ENCODE measurements around the gene PHTF1.
A peak's percentile ranks its signal among the peaks of the same experiment; 100 is the strongest.

PHTF1 gene

DNA sequence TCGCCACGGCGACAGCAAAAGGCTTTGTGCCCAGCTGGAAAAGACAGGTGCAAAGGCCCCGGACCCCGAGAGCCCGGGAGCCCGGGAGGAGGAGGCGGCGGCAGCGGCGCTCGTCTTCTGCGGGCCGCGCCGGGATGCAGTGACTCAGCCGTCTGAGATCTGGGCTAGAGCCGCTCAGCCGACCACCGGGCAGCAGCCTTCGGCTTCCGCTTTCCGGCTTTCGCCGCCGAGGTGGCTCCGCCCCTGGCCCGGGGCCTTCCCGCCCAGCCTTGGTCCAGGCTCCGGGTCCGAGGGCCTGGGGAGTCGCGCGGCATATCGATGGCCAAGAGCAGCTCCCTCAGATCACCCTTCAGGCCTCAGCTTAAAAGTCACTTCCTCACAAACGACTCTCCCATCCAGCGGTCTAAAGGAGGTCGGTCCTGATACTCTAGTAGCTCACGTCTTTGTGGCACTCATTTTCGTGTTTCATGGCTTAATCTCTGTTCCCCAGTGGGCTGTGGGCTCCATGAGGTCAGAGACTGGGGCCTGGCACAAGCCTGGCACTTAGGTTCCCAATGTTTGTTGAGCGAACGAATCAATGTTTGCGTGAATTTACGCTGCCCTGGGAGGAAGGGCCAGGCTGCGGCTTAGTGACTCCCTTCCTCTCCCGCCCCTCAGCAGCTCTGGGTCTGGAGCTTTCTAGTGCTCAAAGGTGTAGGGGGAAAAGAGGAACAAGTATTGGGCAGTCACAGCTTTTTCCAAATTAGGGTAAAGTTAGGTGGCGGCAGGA, at the start of gene PHTF1:
Gene PHTF1, minus strand, starts transcription at position 154 of the 769 bp plus-strand sequence. CDS start 783 bp downstream, outside the sequence.
- peak; percentile 60 for DNase-seq

GRCh38 chr1:113808450-113809195, 49.3 kb upstream of the PHTF1 start:
- no peak for DNase-seq

DNA sequence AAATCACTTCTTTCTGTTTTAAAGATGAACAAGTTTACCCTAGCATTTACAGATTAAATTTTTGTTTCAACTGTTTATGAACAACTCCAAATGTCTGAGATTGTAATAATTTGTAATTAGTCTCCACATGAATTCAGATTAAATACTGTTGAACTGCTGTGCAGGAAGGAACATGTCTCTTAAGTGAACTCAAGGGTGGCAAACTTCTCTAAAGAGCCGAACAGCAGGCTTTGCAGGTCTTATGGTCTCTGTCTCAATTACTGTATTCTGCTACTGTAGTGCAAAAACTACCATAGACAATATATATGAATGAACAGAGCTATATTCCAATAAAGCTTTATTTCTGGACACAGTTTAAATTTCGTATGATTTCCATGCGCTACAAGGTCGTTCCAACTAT, 46.4 kb upstream of the PHTF1 start:
- no peak for DNase-seq

- DNase-seq = no peak
Measured at GRCh38 chr1:113805256-113805531, 45.9 kb upstream of the PHTF1 start.

DNA sequence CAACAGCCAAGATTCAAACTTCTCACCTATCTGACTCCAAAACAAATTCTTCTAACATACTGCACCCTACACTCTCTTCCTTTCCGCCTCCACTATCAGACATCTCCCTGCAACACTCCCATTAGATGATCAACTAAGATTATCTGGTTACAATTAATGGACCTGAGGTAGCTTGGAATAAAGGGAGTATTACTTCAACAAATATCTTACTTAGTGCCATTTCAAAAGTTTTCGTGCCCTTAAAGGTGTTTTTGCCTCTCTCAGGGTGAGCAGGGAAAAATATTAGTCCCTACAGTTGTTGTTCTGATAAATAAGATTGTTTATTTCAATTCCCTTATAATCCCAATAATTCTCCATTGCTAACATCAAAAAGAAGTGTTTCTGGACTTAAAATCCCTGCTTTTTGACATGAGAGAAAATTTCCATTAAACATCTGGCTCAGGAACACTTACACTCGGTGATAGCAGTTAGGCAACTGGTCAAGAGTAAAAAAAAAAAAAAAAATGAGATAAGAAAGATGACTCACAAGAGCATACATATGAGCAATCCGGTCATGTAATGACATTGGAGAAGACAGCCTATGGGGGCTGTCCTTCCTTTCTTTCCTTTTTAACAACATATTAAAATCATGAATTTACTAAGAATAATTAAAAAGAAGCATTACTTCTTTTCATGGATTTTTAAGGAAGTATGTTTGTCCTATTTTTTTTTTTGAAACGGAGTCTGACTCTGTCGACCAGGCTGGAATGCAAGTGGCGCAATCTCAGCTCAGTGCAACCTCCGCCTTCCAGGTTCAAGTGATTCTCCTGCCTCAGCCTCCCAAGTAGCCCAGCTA, 45.4 kb upstream of the PHTF1 start:
- no peak for DNase-seq

- no peak for DNase-seq
Measured at GRCh38 chr1:113802367-113803007, 43.2 kb upstream of the PHTF1 start.

DNA sequence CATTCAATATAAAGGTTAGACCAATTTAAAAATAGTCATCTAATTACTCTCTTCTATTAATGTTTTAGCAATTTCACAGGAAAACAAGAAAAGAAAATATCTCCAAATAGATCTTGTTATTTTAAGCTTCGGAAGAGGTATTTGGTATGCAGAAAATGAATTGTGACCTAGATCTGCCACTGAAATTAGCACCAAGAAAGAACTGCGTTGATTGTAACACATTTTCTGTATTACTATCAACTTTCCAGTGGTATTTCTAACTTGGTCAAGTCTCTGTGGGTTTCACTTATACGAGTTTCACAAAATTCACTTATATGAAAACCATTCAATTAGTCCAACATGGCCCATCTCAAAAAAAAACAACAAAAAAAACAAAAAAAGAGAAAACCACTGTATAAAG, 41.2 kb upstream of the PHTF1 start:
- no peak for DNase-seq

DNA sequence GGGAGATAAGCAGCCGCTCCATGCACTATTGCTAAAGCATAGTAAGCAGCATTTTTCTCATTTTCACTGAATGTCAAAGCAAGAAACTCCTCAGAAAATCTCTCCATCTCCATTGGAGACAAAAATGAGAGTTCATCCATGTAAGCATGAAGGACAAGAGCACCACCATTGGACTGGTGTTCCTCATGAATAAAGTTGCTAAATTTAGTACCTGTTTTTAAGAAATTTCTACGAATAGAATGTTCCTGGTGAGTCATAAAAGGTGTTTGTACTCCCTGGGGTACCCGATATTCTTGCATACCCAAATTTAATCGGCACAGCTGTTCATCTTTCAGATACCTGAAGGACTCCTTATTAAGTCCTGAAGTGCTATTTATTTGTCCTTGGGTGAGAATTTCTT, 38.2 kb upstream of the PHTF1 start:
- DNase-seq = no peak

- DNase-seq = no peak
Measured at GRCh38 chr1:113793878-113794834, 34.9 kb upstream of the PHTF1 start.

GRCh38 chr1:113792986-113793385, 33.7 kb upstream of the PHTF1 start:
- no peak for DNase-seq

GRCh38 chr1:113792471-113792870, 33.2 kb upstream of the PHTF1 start:
- peak; percentile 35 for DNase-seq

- no peak for DNase-seq
Measured at GRCh38 chr1:113788802-113789201, 29.5 kb upstream of the PHTF1 start.

DNA sequence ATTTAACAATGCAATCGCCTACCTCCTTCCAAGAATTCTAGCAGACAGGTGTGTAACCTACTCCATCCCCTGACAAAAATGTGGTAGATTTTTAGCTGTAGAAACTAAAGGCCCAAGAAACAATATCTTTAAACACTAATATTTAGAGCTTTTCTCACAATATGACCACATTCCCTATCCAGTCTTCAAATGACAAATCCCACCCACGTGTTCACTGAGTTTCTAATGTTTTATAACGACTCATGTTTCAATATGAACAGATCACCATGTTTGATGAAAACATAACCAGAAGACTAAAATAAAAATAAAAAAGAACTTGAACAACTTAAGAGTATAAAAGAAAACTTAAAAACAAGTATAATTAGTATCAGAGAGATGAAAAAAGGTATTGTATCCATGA, 28.4 kb upstream of the PHTF1 start:
- DNase-seq = no peak

GRCh38 chr1:113786069-113786468, 26.8 kb upstream of the PHTF1 start:
- DNase-seq = no peak

GRCh38 chr1:113784104-113784779, 25.0 kb upstream of the PHTF1 start:
- peak; percentile 70 for DNase-seq

DNA sequence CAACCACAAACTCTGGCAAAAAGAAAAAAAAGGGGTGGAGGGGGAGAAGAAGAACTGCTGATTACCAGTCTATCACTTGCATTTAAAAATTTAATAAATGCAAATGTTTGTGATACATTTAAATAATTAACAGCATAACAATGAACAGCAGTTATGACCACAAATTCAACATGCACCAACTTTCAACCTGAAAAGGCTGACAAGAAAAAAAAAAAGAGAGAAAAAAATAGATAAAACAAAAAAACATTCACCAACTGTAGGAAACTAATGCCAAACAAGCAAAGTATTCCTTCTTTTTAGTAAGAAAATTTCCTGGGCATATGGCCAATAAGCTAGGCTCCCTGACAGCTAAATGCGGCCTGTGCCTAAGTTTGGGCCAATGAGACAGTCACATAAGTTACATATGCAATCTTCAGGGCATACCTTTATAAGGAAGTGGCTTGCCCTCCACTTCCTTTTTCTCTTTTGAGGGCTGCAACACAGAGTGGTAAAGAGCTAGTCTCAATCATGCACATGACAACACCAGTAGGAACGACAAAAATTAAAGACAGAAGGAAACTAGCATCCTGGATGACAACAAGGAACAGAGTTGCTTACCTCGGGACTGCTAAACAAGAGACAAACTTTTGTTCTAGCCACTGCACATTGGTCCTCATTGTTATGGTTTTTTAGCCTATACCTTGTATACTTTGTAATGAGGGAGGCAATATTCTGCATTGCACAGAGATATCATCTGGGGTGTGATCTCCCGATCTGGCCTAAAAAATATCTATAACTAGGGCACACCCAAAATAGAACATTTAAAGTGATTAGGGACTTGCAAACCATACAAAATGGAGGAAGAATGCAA, 24.2 kb upstream of the PHTF1 start:
- peak; percentile 79 for DNase-seq

GRCh38 chr1:113782406-113782805, 23.1 kb upstream of the PHTF1 start:
- no peak for DNase-seq

- peak; percentile 44 for DNase-seq
Measured at GRCh38 chr1:113780374-113781146, 21.3 kb upstream of the PHTF1 start.

DNA sequence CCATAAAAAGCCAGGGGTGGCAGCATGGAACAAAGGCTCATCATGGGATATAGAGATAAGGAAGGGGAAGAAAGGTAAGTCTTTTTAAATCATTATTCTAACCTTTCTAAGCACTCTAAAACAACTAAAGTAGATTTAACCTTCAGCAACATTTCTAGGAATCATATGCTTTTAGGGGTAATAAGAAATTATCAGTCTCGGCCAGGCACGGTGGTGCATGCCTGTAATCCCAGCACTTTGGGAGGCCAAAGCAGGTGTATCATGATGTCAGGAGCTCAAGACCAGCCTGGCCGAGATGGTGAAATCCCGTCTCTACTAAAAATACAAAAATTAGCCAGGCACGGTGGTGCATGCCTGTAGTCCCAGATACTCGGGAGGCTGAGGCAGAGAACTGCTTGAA, 20.3 kb upstream of the PHTF1 start:
- no peak for DNase-seq

GRCh38 chr1:113777561-113777960, 18.3 kb upstream of the PHTF1 start:
- no peak for DNase-seq

Measured in CD4-positive, alpha-beta T cell treated with Interleukin-21 for 1 hour (primary cell).